Dedifferentiated amniotic fluid mesenchymal stem cell (primary cell): Measurements from ENCODE around the gene UBIAD1.
A peak's percentile ranks its signal among the peaks of the same experiment; 100 is the strongest.
"Not testable (repeated sequence)": the region's sequence is repeated elsewhere in the genome, so short reads cannot be mapped to it uniquely, and the experiment has no call there.

ENCODE experiments used
- DNase-seq: peaks from one replicate; pipeline ENCODE4 v3.0.0-alpha.2; 2016; ENCODE audit errors: extremely low spot score

Gene UBIAD1

DNA sequence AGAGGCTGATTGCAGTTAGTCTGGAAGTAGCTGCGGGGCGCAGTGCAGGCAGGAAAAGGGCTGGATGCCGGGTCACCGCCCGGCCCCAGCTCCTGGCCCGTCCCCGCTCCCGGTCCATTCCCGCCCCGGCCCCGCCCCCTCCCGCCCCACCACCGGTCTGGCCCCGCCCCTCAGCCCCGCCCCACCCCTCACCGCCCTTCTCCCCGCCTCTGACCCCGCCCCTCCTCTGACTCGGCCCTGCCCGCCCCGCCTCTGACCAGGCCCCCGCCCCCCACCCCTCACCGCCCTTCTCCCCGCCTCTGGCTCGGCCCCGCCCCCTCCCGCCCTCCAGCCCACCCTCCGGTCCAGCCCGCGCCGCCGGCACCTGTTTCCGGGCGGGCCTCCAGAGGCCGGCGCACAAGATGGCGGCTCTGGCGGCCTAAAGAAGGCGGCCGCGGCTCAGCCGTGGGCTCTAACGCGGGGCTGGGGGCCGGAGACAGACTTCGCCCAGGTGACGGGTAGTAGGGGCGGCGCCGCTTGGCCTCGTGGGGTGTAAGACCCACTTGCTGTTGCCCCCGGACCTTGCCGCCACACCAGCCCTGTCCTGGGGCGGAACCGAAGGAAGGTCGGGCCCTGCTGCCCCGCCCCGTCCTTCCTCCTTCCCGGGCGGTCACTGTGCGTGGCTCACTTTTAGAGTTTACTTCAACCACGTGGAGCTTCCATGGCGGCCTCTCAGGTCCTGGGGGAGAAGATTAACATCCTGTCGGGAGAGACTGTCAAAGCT is at the start of gene UBIAD1:
Gene UBIAD1 (plus strand): TSS at position 367 of the 763 bp plus-strand sequence. CDS start 334 bp downstream, at position 701.
- DNase-seq, result peak; percentile 74

GRCh38 chr1:11227106-11228077 is 45.6 kb upstream of the UBIAD1 start:
- no peak for DNase-seq

DNA sequence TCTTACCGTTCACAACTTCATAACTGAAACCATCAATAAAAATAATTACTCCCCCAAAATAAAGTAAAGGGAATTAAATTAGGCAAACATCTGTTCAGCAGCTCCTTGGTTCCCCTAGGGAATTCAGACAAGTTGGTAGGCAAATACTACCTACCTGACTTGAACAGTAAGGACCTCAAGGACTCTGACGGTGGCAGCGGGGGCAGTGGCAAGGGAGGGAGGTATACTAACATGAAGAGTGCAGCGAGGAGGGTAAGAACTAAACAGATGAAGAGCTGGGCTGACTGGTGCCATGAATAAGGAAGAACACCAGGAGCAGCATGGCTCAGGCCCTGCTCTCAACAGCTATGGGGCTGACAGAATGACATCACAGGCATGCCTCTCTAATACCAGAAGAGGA is 43.8 kb upstream of the UBIAD1 start:
- DNase-seq, result no peak

- DNase-seq, result no peak
Observed at GRCh38 chr1:11233208-11233607, 39.8 kb upstream of the UBIAD1 start.

GRCh38 chr1:11237356-11237755 is 35.6 kb upstream of the UBIAD1 start:
- no peak for DNase-seq

GRCh38 chr1:11238311-11238710 is 34.7 kb upstream of the UBIAD1 start:
- DNase-seq, result no peak

DNA sequence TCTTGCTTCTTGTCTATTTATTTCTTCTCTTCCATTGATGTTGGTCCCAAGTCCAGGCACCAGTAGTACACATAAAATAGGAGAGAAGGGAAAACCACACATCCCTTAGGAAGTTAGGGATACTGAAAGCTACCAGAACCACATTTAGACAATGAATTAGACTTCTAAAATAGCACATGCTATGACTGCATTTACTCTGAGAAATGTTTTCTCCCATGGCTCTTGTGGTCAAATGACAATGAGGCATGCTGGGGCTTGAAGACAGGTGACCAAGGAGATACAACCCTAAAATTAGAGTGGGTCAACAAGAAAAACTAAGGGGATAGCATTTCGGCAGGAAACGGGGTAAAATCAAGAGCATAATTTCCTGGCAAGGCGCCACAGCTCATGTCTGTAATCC is 27.8 kb upstream of the UBIAD1 start:
- DNase-seq, result no peak

- no peak for DNase-seq
Observed at GRCh38 chr1:11245904-11246719, 26.9 kb upstream of the UBIAD1 start.

- no peak for DNase-seq
Observed at GRCh38 chr1:11248169-11248568, 24.8 kb upstream of the UBIAD1 start.

GRCh38 chr1:11252538-11252937 is 20.5 kb upstream of the UBIAD1 start:
- no peak for DNase-seq

GRCh38 chr1:11253226-11253625 is 19.8 kb upstream of the UBIAD1 start:
- no peak for DNase-seq

GRCh38 chr1:11256299-11256698 is 16.7 kb upstream of the UBIAD1 start:
- DNase-seq, result no peak

DNA sequence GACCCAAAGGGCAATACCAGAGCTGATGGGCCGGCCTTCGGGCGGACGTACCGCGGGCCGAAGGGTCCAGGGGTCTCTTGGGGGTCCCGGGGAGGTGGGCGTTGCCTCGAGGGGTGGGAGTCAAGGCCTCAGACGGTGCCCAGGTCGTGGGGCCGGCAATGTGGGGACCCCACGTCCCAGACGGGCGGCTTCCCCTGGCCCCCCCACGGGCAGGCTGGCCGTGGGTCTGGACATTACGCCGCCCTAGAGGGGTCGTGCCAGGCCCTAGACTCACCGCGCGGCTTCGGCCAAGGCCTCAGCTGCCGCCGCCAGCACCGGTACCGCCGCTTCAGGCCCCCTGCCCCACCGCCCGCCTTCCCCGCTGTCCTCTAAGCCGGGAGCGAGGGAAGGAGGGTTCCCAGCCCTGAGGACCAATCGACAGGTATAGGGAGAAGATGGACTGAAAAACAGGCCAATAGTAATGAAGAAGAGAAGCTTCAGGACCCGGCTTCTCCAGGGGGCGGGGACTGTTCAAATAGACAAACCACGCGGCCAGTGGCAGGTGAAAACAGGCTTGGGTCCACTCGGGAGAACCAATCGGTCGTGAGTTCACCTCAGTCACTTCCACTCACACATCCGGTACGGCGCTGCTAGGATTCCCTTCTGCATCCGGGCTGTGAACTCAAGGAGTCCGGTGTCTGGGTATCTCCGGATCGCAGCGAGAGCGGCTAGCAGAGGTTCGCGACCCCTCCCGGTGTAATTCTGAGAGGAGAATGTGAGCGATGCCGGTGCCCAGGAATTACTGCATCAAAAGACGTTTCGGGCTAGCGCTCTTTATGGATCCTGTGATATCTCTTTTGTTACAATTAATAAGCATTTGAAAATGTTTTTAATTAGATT is 10.6 kb upstream of the UBIAD1 start, which contains the start of gene MTOR:
Gene MTOR (minus strand): TSS at position 381 of the 879 bp plus-strand sequence. CDS start 3,142 bp downstream, outside the sequence.
- peak; percentile 100 for DNase-seq

DNA sequence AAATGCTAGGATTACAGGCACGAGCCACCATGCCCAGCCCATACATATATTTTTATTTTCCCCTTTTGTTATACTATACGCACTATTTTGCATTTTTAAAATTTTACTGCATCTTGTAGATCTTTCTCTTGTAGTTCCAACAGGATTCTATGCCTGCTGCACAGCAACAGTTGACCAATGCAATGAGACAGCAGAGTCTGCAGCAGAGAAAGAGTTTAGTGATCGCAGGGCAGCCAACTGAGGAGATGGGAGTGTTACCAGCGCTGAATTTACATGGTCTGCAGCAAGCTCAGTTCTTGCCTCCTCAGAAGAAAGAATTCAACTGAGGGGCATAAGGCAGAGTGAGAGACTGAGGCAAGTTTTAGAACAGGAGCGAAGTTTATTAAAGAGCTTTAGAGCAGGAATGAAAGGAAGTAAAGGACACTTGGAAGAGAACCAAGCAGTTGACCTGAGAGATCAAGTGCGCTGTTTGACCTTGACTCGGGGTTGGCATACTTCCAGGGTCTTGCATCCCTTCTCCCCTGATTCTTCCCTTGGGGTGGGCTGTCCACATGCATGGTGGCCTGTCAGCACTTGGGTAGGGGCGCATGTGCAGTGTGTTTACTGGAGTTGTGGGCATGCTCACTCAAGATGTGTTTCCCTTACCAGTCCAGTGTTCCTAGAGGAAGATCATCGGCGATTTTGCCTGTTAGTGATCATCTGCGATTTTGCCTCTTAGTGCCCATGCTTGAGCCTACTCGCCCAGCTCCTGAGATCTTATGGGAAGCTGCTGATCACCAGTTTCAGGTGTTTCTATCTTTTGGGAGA is 6.5 kb upstream of the UBIAD1 start:
- no peak for DNase-seq

GRCh38 chr1:11267350-11268337 is 5.4 kb upstream of the UBIAD1 start:
- DNase-seq, result not testable (repeated sequence)

DNA sequence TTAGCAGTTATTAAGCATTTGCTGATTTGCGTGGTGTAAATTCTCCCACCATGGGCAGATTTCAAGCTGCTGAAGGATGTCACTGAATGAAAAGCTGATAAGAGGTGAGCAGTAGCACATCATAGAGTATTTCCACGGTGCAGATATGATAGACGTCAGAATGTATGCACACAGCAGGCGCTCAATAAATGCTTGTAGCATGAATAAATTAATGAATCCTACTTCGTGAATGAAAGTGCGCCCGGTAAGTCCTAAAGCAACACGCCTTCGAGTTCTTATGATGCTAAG is 510 bp upstream of the UBIAD1 start:
- DNase-seq, result no peak

DNA sequence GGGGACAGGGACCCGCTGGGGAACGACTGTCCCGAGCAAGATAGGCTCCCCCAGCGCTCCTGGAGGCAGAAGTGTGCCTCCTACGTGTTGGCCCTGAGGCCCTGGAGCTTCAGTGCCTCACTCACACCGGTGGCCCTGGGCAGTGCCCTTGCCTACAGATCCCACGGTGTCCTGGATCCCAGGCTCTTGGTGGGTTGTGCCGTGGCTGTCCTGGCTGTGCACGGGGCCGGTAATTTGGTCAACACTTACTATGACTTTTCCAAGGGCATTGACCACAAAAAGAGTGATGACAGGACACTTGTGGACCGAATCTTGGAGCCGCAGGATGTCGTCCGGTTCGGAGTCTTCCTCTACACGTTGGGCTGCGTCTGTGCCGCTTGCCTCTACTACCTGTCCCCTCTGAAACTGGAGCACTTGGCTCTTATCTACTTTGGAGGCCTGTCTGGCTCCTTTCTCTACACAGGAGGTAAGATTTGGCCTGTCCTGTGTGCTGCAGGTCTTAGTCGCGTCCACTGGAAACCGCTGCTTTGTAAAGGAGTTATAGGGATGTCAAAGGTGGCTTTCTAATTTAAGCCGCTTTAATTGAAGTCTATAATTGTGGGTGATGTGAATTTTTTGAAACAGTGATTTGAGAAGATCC is 717 bp downstream of the UBIAD1 start:
- no peak for DNase-seq

GRCh38 chr1:11279152-11279551 is 6.2 kb downstream of the UBIAD1 start:
- DNase-seq, result no peak
